Transverse colon (tissue), 4 donors: Measurements from ENCODE around the gene RDM1. TPM values are rescaled to one million over a fixed set of nuclear protein-coding genes. Genes with fewer than 3 reads are reported as not detected.

ENCODE experiments used
- DNase-seq: peaks from one replicate; pipeline ENCODE4 v3.0.0-alpha.2; 2019
- H3K27ac ChIP-seq, 4 donors: fragments of 200-600 bp; sonication (generic); 2 replicates each; pipeline ENCODE4 v1.5.1; 2016 to 2018; ENCODE audit warnings: inconsistent platforms in 4 of 4
- H3K27me3 ChIP-seq: fragments of 200-600 bp; sonication (generic); 2 replicates; pipeline ENCODE4 v1.5.1; 2017; ENCODE audit warnings: inconsistent platforms
- H3K36me3 ChIP-seq, 4 donors: fragments of 200-600 bp; sonication (generic); 2 replicates each; pipeline ENCODE4 v1.5.1; 2017 to 2019; ENCODE audit warnings: inconsistent platforms in 4 of 4
- H3K4me1 ChIP-seq, 4 donors: fragments of 200-600 bp; sonication (generic); 2 replicates each; pipeline ENCODE4 v1.5.1; 2017 to 2020; ENCODE audit warnings: inconsistent platforms in 4 of 4
- H3K4me3 ChIP-seq, 4 donors: fragments of 200-600 bp; sonication (generic); 1 replicate in 1 of 4; 2 replicates in 3 of 4; pipeline versions ENCODE4 v1.5.1 to v1.6.1; 2017 to 2019; ENCODE audit warnings: inconsistent platforms in 4 of 4
- H3K9me3 ChIP-seq, 2 donors: fragments of 200-600 bp; sonication (generic); 2 replicates each; pipeline ENCODE4 v1.5.1; 2017 to 2019; ENCODE audit warnings: inconsistent platforms in 2 of 2
- EP300 ChIP-seq: sonication (generic); formaldehyde crosslinking; IDR thresholded peaks from one replicate; pipeline ENCODE4 v1.6.1; 2017; ENCODE audit warnings: antibody characterized with exemption, low read depth
- POLR2A ChIP-seq: fragments of 450-650 bp; IDR thresholded peaks from one replicate; pipeline ENCODE4 v1.6.1; 2016; ENCODE audit warnings: antibody characterized with exemption, mild to moderate bottlenecking, moderate library complexity
- POLR2AphosphoS5 ChIP-seq, 3 donors: sonication (generic); formaldehyde crosslinking; IDR thresholded peaks; one replicate each; pipeline ENCODE4 v1.6.1; 2016; ENCODE audit warnings: antibody characterized with exemption in 3 of 3
- WGBS, 2 donors: methylation state at CpG; one replicate each; pipeline ENCODE4 v1.1.5; 2018; ENCODE audit warnings: low coverage in 1 of 2; 5-methylcytosine and 5-hydroxymethylcytosine counted together
- in situ Hi-C, 4 donors: fragments of 200-750 bp; cut with MboI; loops; one replicate each; pipeline versions ENCODE4 v1.15.0 to v1.15.1; 2017; ENCODE audit warnings: low sequenced_read_pairs in 3 of 4, low pct_ligation_motif_present in 1 of 4, low pct_unique_long_range_greater_than_20kb in 1 of 4
- intact Hi-C: fragments of 100-400 bp; cut with DNase I; formaldehyde crosslinking; loops from one replicate; pipeline ENCODE4 v1.15.1; 2023; ENCODE audit warnings: low total_unique reads
- total RNA-seq, 4 donors: library from RNA; depleted of rRNA; stranded (reverse); fragments of >200 nt; gene quantifications; one replicate each; pipeline ENCODE4 v1.1.0, GENCODE V29; 2016
- TF ChIP-seq, protein P1 (sequence below), 5 experiments: fragments of 200-600 bp in 3 of 5; fragments of 450-650 bp in 2 of 5; sonication (generic) in 3 of 5; IDR thresholded peaks; 1 replicate in 2 of 5; 2 replicates in 3 of 5; pipeline ENCODE4 v1.5.1; 2016 to 2017; ENCODE audit warnings: antibody characterized with exemption in 5 of 5, inconsistent platforms in 3 of 5, mild to moderate bottlenecking in 2 of 5, moderate library complexity in 1 of 5

The RDM1 gene
- total RNA-seq, 4 donors from 2014 or later, result 39.2 TPM; not detected in 3

- in situ Hi-C loops, result no loop called here
- WGBS, 2 donors, result 63% methylated on average over 3 of the region's 3 CpGs; no CpG with 5 or more reads in 1 of the 2 donors
Measured at GRCh38 chr17:35906926-35907637, 23.5 kb downstream of the RDM1 start.

DNA sequence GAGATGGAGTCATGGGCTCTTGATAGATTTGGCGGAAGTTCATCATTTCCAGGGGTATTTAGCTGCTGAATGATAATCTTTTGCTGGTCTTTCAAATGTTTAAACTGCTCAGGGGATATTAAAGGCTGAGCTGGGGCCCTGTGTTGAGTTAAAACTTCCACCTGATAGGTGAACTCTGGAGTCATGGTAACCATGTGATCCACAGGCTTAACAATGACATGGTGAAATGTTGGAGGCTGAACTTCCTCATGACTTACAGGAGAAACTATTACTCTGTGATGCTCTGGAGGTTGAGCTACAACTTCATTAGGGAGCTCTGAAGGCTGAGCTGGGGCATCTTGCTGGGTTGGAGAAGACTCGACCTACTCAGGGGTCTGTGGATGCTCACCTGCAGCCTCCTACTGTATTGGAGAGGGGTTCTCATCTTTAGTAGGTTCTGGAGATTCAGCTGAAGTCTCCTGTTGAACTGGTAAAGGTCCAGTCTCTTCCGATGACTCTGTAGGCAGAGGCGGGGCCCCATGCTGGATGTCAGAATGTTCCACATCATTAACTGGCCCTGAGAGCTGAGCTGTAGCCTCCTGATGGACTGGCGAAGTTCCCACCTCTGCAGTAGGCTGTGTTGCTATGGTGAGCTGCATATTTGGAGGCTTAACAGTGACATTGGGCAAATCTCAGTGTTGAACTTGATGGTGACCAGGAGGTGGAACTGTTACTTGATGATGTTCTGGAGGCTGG lies 24.2 kb downstream of the RDM1 start:
- intact Hi-C loops, result no loop called here
- in situ Hi-C loops, result no loop called here
- no peak for TF ChIP-seq EP300
- TF ChIP-seq, protein P1, sequence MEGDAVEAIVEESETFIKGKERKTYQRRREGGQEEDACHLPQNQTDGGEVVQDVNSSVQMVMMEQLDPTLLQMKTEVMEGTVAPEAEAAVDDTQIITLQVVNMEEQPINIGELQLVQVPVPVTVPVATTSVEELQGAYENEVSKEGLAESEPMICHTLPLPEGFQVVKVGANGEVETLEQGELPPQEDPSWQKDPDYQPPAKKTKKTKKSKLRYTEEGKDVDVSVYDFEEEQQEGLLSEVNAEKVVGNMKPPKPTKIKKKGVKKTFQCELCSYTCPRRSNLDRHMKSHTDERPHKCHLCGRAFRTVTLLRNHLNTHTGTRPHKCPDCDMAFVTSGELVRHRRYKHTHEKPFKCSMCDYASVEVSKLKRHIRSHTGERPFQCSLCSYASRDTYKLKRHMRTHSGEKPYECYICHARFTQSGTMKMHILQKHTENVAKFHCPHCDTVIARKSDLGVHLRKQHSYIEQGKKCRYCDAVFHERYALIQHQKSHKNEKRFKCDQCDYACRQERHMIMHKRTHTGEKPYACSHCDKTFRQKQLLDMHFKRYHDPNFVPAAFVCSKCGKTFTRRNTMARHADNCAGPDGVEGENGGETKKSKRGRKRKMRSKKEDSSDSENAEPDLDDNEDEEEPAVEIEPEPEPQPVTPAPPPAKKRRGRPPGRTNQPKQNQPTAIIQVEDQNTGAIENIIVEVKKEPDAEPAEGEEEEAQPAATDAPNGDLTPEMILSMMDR (IDR thresholded peaks at IDR 0.05), result no peak
- TF ChIP-seq POLR2AphosphoS5 (IDR thresholded peaks at IDR 0.05), result no peak
- no peak for TF ChIP-seq POLR2A

More at GRCh38 chr17:35906926-35907637, 23.5 kb downstream of the RDM1 start:
- intact Hi-C loops, result no loop called here
- no peaks in the 10 kb centered on the region for H3K4me1 ChIP-seq
- H3K36me3 ChIP-seq, result no peaks in the 10 kb centered on the region
- TF ChIP-seq POLR2AphosphoS5 (IDR thresholded peaks at IDR 0.05) (no peak), EP300 (no peak), POLR2A (no peak)
- TF ChIP-seq, protein P1 (IDR thresholded peaks at IDR 0.05), result no peak
- H3K9me3 ChIP-seq, result no peaks in the 10 kb centered on the region
- no peaks in the 10 kb centered on the region for H3K27me3 ChIP-seq
- H3K4me3 ChIP-seq, result no peak overlapping the region
- no peak overlapping the region for H3K27ac ChIP-seq
- DNase-seq, result no peak

DNA sequence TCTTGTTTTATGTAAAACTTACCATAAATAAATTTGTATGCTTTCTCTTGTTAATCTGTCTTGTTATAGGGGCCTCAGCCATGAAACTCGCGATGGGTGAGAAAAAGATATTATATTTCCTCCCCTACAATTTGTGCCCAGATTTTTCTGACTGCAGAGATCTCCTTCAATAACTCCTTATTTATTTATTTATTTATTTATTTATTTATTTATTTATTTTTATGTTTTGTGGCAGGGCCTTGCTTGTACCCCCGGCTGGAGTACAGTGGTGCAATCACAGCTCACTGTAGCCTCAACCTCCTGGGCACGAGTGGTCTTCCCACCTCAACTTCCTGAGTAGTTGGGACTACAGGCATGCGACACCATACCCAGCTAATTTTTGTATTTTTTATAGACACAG lies 27.1 kb downstream of the RDM1 start:
- in situ Hi-C loops, result no loop called here
- TF ChIP-seq EP300 (no peak), POLR2AphosphoS5 (IDR thresholded peaks at IDR 0.05) (no peak), POLR2A (no peak)
- TF ChIP-seq, protein P1 (IDR thresholded peaks at IDR 0.05), result no peak
- H3K36me3 ChIP-seq, result no peaks in the 10 kb centered on the region
- H3K4me3 ChIP-seq, result no peak overlapping the region
- no peak overlapping the region for H3K27ac ChIP-seq
- intact Hi-C loops, result no loop called here
- WGBS, 2 donors, result 82 to 89% methylated on average over 5 of the region's 5 CpGs
- H3K27me3 ChIP-seq, result no peaks in the 10 kb centered on the region
- DNase-seq, result no peak
- no peaks in the 10 kb centered on the region for H3K9me3 ChIP-seq
- no peaks in the 10 kb centered on the region for H3K4me1 ChIP-seq

More for the DNA sequence above, 24.2 kb downstream of the RDM1 start:
- DNase-seq, result no peak
- Histone ChIP-seq H3K27me3 (no peaks in the 10 kb centered on the region), H3K4me1 (no peaks in the 10 kb centered on the region), H3K9me3 (no peaks in the 10 kb centered on the region), H3K4me3 (no peak overlapping the region), H3K27ac (no peak overlapping the region), H3K36me3 (no peaks in the 10 kb centered on the region)
- 93 to 100% methylated on average over 1 to 5 of the region's 5 CpGs for WGBS, 2 donors

DNA sequence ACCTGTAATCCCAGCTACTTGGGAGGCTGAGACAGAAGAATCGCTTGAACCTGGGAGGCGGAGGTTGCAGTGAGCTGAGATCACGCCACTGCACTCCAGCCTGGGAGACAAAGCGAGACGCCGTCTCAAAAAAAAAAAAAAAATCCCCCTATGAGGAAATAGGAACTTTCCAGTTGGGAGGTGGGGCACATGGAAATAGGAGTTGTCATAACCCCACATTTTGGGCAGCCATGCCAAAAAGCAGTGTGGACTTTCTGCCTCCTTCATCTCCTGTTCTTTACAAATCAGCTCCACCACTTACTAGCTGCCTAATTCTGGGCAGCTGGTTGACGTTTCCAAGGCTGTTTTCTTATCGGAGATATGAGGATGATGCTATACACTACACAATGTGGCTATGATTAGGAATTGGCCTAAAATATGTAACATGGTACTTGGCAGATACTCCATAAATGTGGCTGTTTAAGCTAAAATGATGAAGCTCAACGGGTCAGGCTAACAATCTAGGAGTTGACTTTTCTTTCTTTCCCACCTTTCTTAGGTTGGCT lies 28.9 kb downstream of the RDM1 start:
- in situ Hi-C loops (no loop called here), intact Hi-C loops (no loop called here)
- no peak overlapping the region for H3K27ac ChIP-seq
- H3K4me1 ChIP-seq, result no peaks in the 10 kb centered on the region
- 87 to 100% methylated on average over 6 to 9 of the region's 9 CpGs for WGBS, 2 donors
- H3K4me3 ChIP-seq, result no peak overlapping the region
- TF ChIP-seq, protein P1 (IDR thresholded peaks at IDR 0.05), result no peak
- no peak for TF ChIP-seq EP300
- no peak for TF ChIP-seq POLR2AphosphoS5 (IDR thresholded peaks at IDR 0.05)
- no peak for TF ChIP-seq POLR2A
- no peak for DNase-seq
- no peaks in the 10 kb centered on the region for H3K9me3 ChIP-seq
- H3K27me3 ChIP-seq, result no peaks in the 10 kb centered on the region
- H3K36me3 ChIP-seq, result no peaks in the 10 kb centered on the region
